ENCODE data around the gene NRG3. TPM values are rescaled to one million over a fixed set of nuclear protein-coding genes. Genes with fewer than 3 reads are reported as not detected.

Gene NRG3
- total RNA-seq, 1 experiment from 2014 or later, result 0.08 TPM

GRCh38 chr10:82464191-82464818, 589.3 kb downstream of the NRG3 start:
- H3K27me3 ChIP-seq (ENCODE audit: control insufficient read depth, insufficient read depth, low read length), result no peaks in the 10 kb centered on the region
- in situ Hi-C loops (cut with HindIII; ENCODE audit: low pct_unique_long_range_greater_than_20kb, low sequenced_read_pairs) (no loop called here), intact Hi-C loops (cut with micrococcal nuclease; ENCODE audit: unreplicated experiment) (no loop called here)
- CTCF ChIA-PET, result no interaction called here
- DNase-seq (ENCODE audit: low read depth, low spot score), result no peak
- TF ChIP-seq CTCF (IDR thresholded peaks at IDR 0.05), result no peak
- TF ChIP-seq REST (IDR thresholded peaks at IDR 0.05; ENCODE audit: insufficient read depth in 1 of 2, low read depth in 2 of 2, low read length in 1 of 2), result no peak
- TF ChIP-seq TCF7L2 (IDR thresholded peaks at IDR 0.05; ENCODE audit: low read depth, low read length), result no peak
- no peak for TF ChIP-seq POLR2AphosphoS5 (IDR thresholded peaks at IDR 0.05; ENCODE audit: low read depth, low read length)
- no peak for TF ChIP-seq SIN3A (IDR thresholded peaks at IDR 0.05; ENCODE audit: borderline replicate concordance, insufficient read depth, low read depth, low read length)
- H3K4me3 ChIP-seq (ENCODE audit: low read depth in 2 of 2, low read length in 2 of 2), result no peak overlapping the region
- H3K27ac ChIP-seq (ENCODE audit: low read length), result no peak overlapping the region
- ATAC-seq, result no peak
- no peaks in the 10 kb centered on the region for H3K4me1 ChIP-seq (ENCODE audit: control insufficient read depth, insufficient read depth, low read length)
- no peaks in the 10 kb centered on the region for H3K36me3 ChIP-seq (ENCODE audit: control insufficient read depth, insufficient read depth, low read length)
- POLR2A ChIA-PET, result no interaction called here
- BruUV-seq (replicated peaks), result no TSS peak
- H3K9me3 ChIP-seq (ENCODE audit: control insufficient read depth, insufficient read depth, low read depth, low read length), result no peaks in the 10 kb centered on the region

- BruUV-seq (replicated peaks), result no TSS peak
- Histone ChIP-seq H3K27me3 (ENCODE audit: control insufficient read depth, insufficient read depth, low read length) (no peaks in the 10 kb centered on the region), H3K4me3 (ENCODE audit: low read depth in 2 of 2, low read length in 2 of 2) (no peak overlapping the region), H3K9me3 (ENCODE audit: control insufficient read depth, insufficient read depth, low read depth, low read length) (no peaks in the 10 kb centered on the region), H3K27ac (ENCODE audit: low read length) (no peak overlapping the region), H3K4me1 (ENCODE audit: control insufficient read depth, insufficient read depth, low read length) (no peaks in the 10 kb centered on the region), H3K36me3 (ENCODE audit: control insufficient read depth, insufficient read depth, low read length) (no peaks in the 10 kb centered on the region)
- POLR2A ChIA-PET, result no interaction called here
- intact Hi-C loops (cut with micrococcal nuclease; ENCODE audit: unreplicated experiment) (no loop called here), in situ Hi-C loops (cut with HindIII; ENCODE audit: low pct_unique_long_range_greater_than_20kb, low sequenced_read_pairs) (no loop called here)
- ATAC-seq (no peak), DNase-seq (ENCODE audit: low read depth, low spot score) (no peak)
- CTCF ChIA-PET, result no interaction called here
- TF ChIP-seq REST (IDR thresholded peaks at IDR 0.05; ENCODE audit: insufficient read depth in 1 of 2, low read depth in 2 of 2, low read length in 1 of 2) (no peak), POLR2AphosphoS5 (IDR thresholded peaks at IDR 0.05; ENCODE audit: low read depth, low read length) (no peak), CTCF (IDR thresholded peaks at IDR 0.05) (no peak), TCF7L2 (IDR thresholded peaks at IDR 0.05; ENCODE audit: low read depth, low read length) (no peak)
Measured at GRCh38 chr10:82464966-82465365, 590.0 kb downstream of the NRG3 start.

Measured in Panc1 (cell line).